IPS DF 19.7 (cell line): ENCODE data around the gene RBBP9.
A peak's percentile ranks its signal among the peaks of the same experiment; 100 is the strongest.
"Not testable (repeated sequence)": the region's sequence is repeated elsewhere in the genome, so short reads cannot be mapped to it uniquely, and the experiment has no call there.

Experiments used
- DNase-seq: peaks from one replicate; pipeline ENCODE4 v3.0.0-alpha.2; 2013; ENCODE audit warnings: low read depth, low spot score

RBBP9 gene

GRCh38 chr20:18504479-18505060 lies 7.5 kb upstream of the RBBP9 start:
- no peak for DNase-seq

- DNase-seq, result not testable (repeated sequence)
Observed at GRCh38 chr20:18501672-18502071, 4.6 kb upstream of the RBBP9 start.

GRCh38 chr20:18497603-18498002 lies 578 bp upstream of the RBBP9 start:
- DNase-seq, result no peak

- no peak for DNase-seq
Observed at GRCh38 chr20:18496042-18496441, 983 bp downstream of the RBBP9 start.

- DNase-seq, result no peak
Observed at GRCh38 chr20:18488301-18488700, 8.7 kb downstream of the RBBP9 start.

GRCh38 chr20:18481596-18481995 lies 15.4 kb downstream of the RBBP9 start:
- DNase-seq, result no peak

GRCh38 chr20:18477821-18478220 lies 19.2 kb downstream of the RBBP9 start:
- no peak for DNase-seq

GRCh38 chr20:18477218-18477617 lies 19.8 kb downstream of the RBBP9 start:
- DNase-seq, result no peak

GRCh38 chr20:18466894-18467730 lies 29.9 kb downstream of the RBBP9 start, which contains the start of the genes DZANK1 and POLR3F:
Gene DZANK1 (minus strand): TSS chr20:18467030. CDS start chr20:18465358, 1,672 bp downstream.
Gene POLR3F (plus strand): TSS chr20:18467390. CDS start chr20:18467507, 117 bp downstream.
- peak; percentile 78 for DNase-seq

GRCh38 chr20:18466574-18466893 lies 30.5 kb downstream of the RBBP9 start:
- no peak for DNase-seq

- no peak for DNase-seq
Observed at GRCh38 chr20:18465536-18466200, 31.4 kb downstream of the RBBP9 start.

- DNase-seq, result no peak
Observed at GRCh38 chr20:18456600-18456999, 40.4 kb downstream of the RBBP9 start.

- no peak for DNase-seq
Observed at GRCh38 chr20:18443886-18444285, 53.1 kb downstream of the RBBP9 start.

- DNase-seq, result no peak
Observed at GRCh38 chr20:18440403-18440802, 56.6 kb downstream of the RBBP9 start.

GRCh38 chr20:18436847-18437246 lies 60.2 kb downstream of the RBBP9 start:
- DNase-seq, result no peak
